Panc1 (cell line): Measurements from ENCODE around the gene CHN1. TPM values are rescaled to one million over a fixed set of nuclear protein-coding genes. Genes with fewer than 3 reads are reported as not detected.

Source experiments
- ATAC-seq: fragments of 200-7000 bp; cut with Tn5 transposase; 2 replicates; pipeline ENCODE4 v1.9.1; 2020; ENCODE audit warnings: mild to moderate bottlenecking, moderate library complexity
- BruUV-seq: library from RNA; stranded (reverse); fragments of 400-500 nt; replicated peaks from 2 replicates; lab custom pipeline; 2021; lab: Mats Ljungman, UMichigan
- CTCF ChIA-PET: fragments of 300-600 bp; sonication (Branson Sonifier 250); formaldehyde crosslinking; loops from one replicate; lab custom pipeline; 2022; ENCODE audit warnings: antibody characterized with exemption; lab: Charles Lee
- POLR2A ChIA-PET: fragments of 300-600 bp; sonication (Branson Sonifier 250); formaldehyde crosslinking; loops from one replicate; lab custom pipeline; 2022; ENCODE audit warnings: antibody characterized with exemption; lab: Charles Lee
- DNase-seq: peaks from one replicate; pipeline ENCODE4 v3.0.0-alpha.2; 2010; ENCODE audit warnings: low read depth, low spot score
- H3K27ac ChIP-seq: 2 replicates; pipeline ENCODE4 v1.5.1; 2011; ENCODE audit warnings: mild to moderate bottlenecking, low read length, inconsistent platforms
- H3K27me3 ChIP-seq: fragments of 200-500 bp; sonication (Bioruptor generic); 2 replicates; pipeline ENCODE4 v1.6.0; 2014; ENCODE audit warnings: low read length, inconsistent platforms; ENCODE audit not compliant: control insufficient read depth, insufficient read depth
- H3K36me3 ChIP-seq: fragments of 200-500 bp; sonication (Bioruptor generic); 2 replicates; pipeline ENCODE4 v1.5.1; 2014; ENCODE audit warnings: inconsistent platforms, mild to moderate bottlenecking, low read length, moderate library complexity; ENCODE audit not compliant: control insufficient read depth, insufficient read depth
- H3K4me1 ChIP-seq: 2 replicates; pipeline ENCODE4 v1.5.1; 2011; ENCODE audit warnings: inconsistent platforms, mild to moderate bottlenecking, low read length, moderate library complexity; ENCODE audit not compliant: control insufficient read depth, insufficient read depth
- H3K4me3 ChIP-seq, 2 experiments: 2 replicates each; pipeline ENCODE4 v1.5.1; 2011 to 2012; ENCODE audit warnings: low read depth in 2 of 2, low read length in 2 of 2, mild to moderate bottlenecking in 2 of 2, inconsistent platforms in 1 of 2, moderate library complexity in 1 of 2
- H3K9me3 ChIP-seq: fragments of 200-500 bp; sonication (Bioruptor generic); 2 replicates; pipeline ENCODE4 v1.5.1; 2014; ENCODE audit warnings: low read depth, mild to moderate bottlenecking, inconsistent platforms, low read length, moderate library complexity; ENCODE audit not compliant: control insufficient read depth, insufficient read depth
- POLR2AphosphoS5 ChIP-seq: IDR thresholded peaks from 2 replicates; pipeline ENCODE4 v1.6.1; 2012; ENCODE audit warnings: mild to moderate bottlenecking, low read depth, low read length, moderate library complexity
- SIN3A ChIP-seq: IDR thresholded peaks from 2 replicates; pipeline ENCODE4 v1.6.1; 2012; ENCODE audit warnings: low read depth, mild to moderate bottlenecking, low read length, moderate library complexity, borderline replicate concordance; ENCODE audit not compliant: insufficient read depth
- TCF7L2 ChIP-seq: IDR thresholded peaks from 2 replicates; pipeline ENCODE4 v1.6.1; 2011; ENCODE audit warnings: mild to moderate bottlenecking, low read depth, low read length, inconsistent platforms
- in situ Hi-C: cut with HindIII; loops from 2 replicates; pipeline ENCODE4 v1.10.0; 2016; ENCODE audit warnings: low sequenced_read_pairs, low pct_unique_long_range_greater_than_20kb
- intact Hi-C: fragments of 100-400 bp; cut with micrococcal nuclease; formaldehyde crosslinking; loops from one replicate; pipeline ENCODE4 v1.10.0; 2022; ENCODE audit not compliant: unreplicated experiment
- total RNA-seq: library from RNA; stranded (reverse); gene quantifications from one replicate; pipeline ENCODE4 v1.2.1, GENCODE V29; 2021; ENCODE audit not compliant: unreplicated experiment
- TF ChIP-seq, protein P1 (sequence below): fragments of 450-650 bp; IDR thresholded peaks from 2 replicates; pipeline ENCODE4 v1.5.1; 2017; ENCODE audit warnings: mild to moderate bottlenecking
- TF ChIP-seq, protein P2 (sequence below), 2 experiments: IDR thresholded peaks; 2 replicates each; pipeline ENCODE4 v1.6.1; 2011 to 2012; ENCODE audit warnings: low read depth in 2 of 2, control low read depth in 1 of 2, low read length in 1 of 2, mild to moderate bottlenecking in 1 of 2, moderate library complexity in 1 of 2; ENCODE audit not compliant: insufficient read depth in 1 of 2

CHN1 gene
- total RNA-seq, 1 experiment from 2014 or later, result 20.8 TPM

DNA sequence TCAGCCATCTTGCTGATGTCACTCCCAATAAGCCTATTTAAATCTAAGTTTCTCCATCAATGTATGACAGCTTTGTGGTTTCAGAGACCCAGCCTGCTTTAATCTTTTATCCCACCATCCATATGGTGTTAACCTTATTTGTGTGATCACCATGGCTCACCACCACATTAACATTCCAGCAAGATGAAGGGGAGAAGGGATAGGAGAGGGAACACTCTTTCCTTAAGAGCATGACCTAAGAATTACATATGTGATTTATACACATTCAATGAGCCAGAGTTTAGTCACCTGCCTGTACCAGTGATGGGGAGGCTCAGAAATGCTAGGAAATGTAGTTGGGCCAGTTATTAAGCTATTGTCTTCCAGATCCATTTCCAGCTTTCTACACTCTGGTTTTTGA, 44.5 kb upstream of the CHN1 start:
- Histone ChIP-seq H3K9me3 (no peaks in the 10 kb centered on the region), H3K4me1 (no peaks in the 10 kb centered on the region), H3K4me3 (no peak overlapping the region), H3K27me3 (no peaks in the 10 kb centered on the region), H3K27ac (no peak overlapping the region), H3K36me3 (no peaks in the 10 kb centered on the region)
- TF ChIP-seq, protein P1, sequence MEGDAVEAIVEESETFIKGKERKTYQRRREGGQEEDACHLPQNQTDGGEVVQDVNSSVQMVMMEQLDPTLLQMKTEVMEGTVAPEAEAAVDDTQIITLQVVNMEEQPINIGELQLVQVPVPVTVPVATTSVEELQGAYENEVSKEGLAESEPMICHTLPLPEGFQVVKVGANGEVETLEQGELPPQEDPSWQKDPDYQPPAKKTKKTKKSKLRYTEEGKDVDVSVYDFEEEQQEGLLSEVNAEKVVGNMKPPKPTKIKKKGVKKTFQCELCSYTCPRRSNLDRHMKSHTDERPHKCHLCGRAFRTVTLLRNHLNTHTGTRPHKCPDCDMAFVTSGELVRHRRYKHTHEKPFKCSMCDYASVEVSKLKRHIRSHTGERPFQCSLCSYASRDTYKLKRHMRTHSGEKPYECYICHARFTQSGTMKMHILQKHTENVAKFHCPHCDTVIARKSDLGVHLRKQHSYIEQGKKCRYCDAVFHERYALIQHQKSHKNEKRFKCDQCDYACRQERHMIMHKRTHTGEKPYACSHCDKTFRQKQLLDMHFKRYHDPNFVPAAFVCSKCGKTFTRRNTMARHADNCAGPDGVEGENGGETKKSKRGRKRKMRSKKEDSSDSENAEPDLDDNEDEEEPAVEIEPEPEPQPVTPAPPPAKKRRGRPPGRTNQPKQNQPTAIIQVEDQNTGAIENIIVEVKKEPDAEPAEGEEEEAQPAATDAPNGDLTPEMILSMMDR, result no peak
- TF ChIP-seq SIN3A (no peak), POLR2AphosphoS5 (no peak), TCF7L2 (no peak)
- TF ChIP-seq, protein P2, sequence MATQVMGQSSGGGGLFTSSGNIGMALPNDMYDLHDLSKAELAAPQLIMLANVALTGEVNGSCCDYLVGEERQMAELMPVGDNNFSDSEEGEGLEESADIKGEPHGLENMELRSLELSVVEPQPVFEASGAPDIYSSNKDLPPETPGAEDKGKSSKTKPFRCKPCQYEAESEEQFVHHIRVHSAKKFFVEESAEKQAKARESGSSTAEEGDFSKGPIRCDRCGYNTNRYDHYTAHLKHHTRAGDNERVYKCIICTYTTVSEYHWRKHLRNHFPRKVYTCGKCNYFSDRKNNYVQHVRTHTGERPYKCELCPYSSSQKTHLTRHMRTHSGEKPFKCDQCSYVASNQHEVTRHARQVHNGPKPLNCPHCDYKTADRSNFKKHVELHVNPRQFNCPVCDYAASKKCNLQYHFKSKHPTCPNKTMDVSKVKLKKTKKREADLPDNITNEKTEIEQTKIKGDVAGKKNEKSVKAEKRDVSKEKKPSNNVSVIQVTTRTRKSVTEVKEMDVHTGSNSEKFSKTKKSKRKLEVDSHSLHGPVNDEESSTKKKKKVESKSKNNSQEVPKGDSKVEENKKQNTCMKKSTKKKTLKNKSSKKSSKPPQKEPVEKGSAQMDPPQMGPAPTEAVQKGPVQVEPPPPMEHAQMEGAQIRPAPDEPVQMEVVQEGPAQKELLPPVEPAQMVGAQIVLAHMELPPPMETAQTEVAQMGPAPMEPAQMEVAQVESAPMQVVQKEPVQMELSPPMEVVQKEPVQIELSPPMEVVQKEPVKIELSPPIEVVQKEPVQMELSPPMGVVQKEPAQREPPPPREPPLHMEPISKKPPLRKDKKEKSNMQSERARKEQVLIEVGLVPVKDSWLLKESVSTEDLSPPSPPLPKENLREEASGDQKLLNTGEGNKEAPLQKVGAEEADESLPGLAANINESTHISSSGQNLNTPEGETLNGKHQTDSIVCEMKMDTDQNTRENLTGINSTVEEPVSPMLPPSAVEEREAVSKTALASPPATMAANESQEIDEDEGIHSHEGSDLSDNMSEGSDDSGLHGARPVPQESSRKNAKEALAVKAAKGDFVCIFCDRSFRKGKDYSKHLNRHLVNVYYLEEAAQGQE (IDR thresholded peaks at IDR 0.05; ENCODE audit: insufficient read depth in 1 of 2, low read depth in 2 of 2, low read length in 1 of 2), result no peak
- CTCF ChIA-PET, result no interaction called here
- intact Hi-C loops, result no loop called here
- no TSS peak for BruUV-seq
- ATAC-seq (no peak), DNase-seq (no peak)
- in situ Hi-C loops, result no loop called here
- POLR2A ChIA-PET, result interaction anchor here (0.6 kb wide), 1 partner anchor 283 kb away, joined by 3 read pairs; no protein-coding TSS in a partner anchor

- Histone ChIP-seq H3K4me3 (no peak overlapping the region), H3K27me3 (no peaks in the 10 kb centered on the region), H3K4me1 (no peaks in the 10 kb centered on the region), H3K9me3 (no peaks in the 10 kb centered on the region), H3K36me3 (no peaks in the 10 kb centered on the region), H3K27ac (no peak overlapping the region)
- TF ChIP-seq, protein P1, result no peak
- TF ChIP-seq SIN3A (no peak), TCF7L2 (no peak), POLR2AphosphoS5 (no peak)
- TF ChIP-seq, protein P2 (IDR thresholded peaks at IDR 0.05; ENCODE audit: insufficient read depth in 1 of 2, low read depth in 2 of 2, low read length in 1 of 2), result no peak
- POLR2A ChIA-PET, result no interaction called here
- in situ Hi-C loops, result no loop called here
- intact Hi-C loops, result no loop called here
- CTCF ChIA-PET, result no interaction called here
- no peak for ATAC-seq
- DNase-seq, result no peak
- BruUV-seq, result no TSS peak
These were observed 43.1 kb upstream of the CHN1 start for GRCh38 chr2:175048275-175048674.
